GM18519 (cell line): ENCODE data around the gene ANLN.
"Not testable (repeated sequence)": the region's sequence is repeated elsewhere in the genome, so short reads cannot be mapped to it uniquely, and the experiment has no call there.

Experiments used
- ATAC-seq: cut with Tn5 transposase; IDR thresholded peaks from one replicate; pipeline ENCODE4 v1.9.1; 2021; ENCODE audit warnings: mild to moderate bottlenecking, moderate library complexity; ENCODE audit not compliant: unreplicated experiment, low FRiP score

ANLN gene

GRCh38 chr7:36370046-36370445, 19.6 kb upstream of the ANLN start:
- no peak for ATAC-seq

- ATAC-seq, result no peak
Measured at GRCh38 chr7:36372156-36372555, 17.5 kb upstream of the ANLN start.

GRCh38 chr7:36378555-36378954, 11.1 kb upstream of the ANLN start:
- not testable (repeated sequence) for ATAC-seq

GRCh38 chr7:36379831-36380504, 9.7 kb upstream of the ANLN start:
- no peak for ATAC-seq

GRCh38 chr7:36381056-36381455, 8.6 kb upstream of the ANLN start:
- ATAC-seq, result no peak

GRCh38 chr7:36383284-36383683, 6.4 kb upstream of the ANLN start:
- not testable (repeated sequence) for ATAC-seq

GRCh38 chr7:36385646-36386045, 4.0 kb upstream of the ANLN start:
- not testable (repeated sequence) for ATAC-seq

- ATAC-seq, result no peak
Measured at GRCh38 chr7:36387435-36388231, 2.0 kb upstream of the ANLN start.

GRCh38 chr7:36388423-36388822, 1.2 kb upstream of the ANLN start:
- no peak for ATAC-seq

GRCh38 chr7:36390199-36391090, 783 bp downstream of the ANLN start:
- ATAC-seq, result peak; percentile 13

- peak; percentile 41 for ATAC-seq
Measured at GRCh38 chr7:36391436-36392198, 2.0 kb downstream of the ANLN start.

- ATAC-seq, result no peak
Measured at GRCh38 chr7:36393826-36394225, 4.2 kb downstream of the ANLN start.

- no peak for ATAC-seq
Measured at GRCh38 chr7:36395171-36395894, 5.7 kb downstream of the ANLN start.

GRCh38 chr7:36396150-36396549, 6.5 kb downstream of the ANLN start:
- no peak for ATAC-seq

- no peak for ATAC-seq
Measured at GRCh38 chr7:36400036-36400435, 10.4 kb downstream of the ANLN start.

GRCh38 chr7:36400606-36401005, 10.9 kb downstream of the ANLN start:
- no peak for ATAC-seq

GRCh38 chr7:36403452-36403851, 13.8 kb downstream of the ANLN start:
- no peak for ATAC-seq

- no peak for ATAC-seq
Measured at GRCh38 chr7:36404639-36405408, 15.2 kb downstream of the ANLN start.

- ATAC-seq, result no peak
Measured at GRCh38 chr7:36405409-36405803, 15.7 kb downstream of the ANLN start.
